Measurements from ENCODE around the gene ATP5PO. TPM values are rescaled to one million over a fixed set of nuclear protein-coding genes. Genes with fewer than 3 reads are reported as not detected.

ATP5PO gene
- total and polyA plus RNA-seq, 11 donors = 472 to 2,204 (median 745) TPM

Other genes with a start within 250 kb of the ATP5PO start
- 10 to 100 TPM; 21.8 to 59.8 (median 35.6) TPM for gene MRPS6, start 157.8 kb upstream of the ATP5PO start, total RNA-seq
- gene MRPS6, start 157.8 kb upstream of the ATP5PO start, polyA plus RNA-seq = 10 to 100 TPM; 52.0 to 61.7 TPM
- 1 to 10 TPM; 2.4 to 6.2 (median 3.6) TPM for gene SLC5A3, start 157.8 kb upstream of the ATP5PO start, total RNA-seq
- 1 to 10 TPM; 1.1 to 2.0 TPM for gene SLC5A3, start 157.8 kb upstream of the ATP5PO start, polyA plus RNA-seq